RWPE1 (cell line): Measurements from ENCODE around the gene RALGDS.
"Not testable (repeated sequence)": the region's sequence is repeated elsewhere in the genome, so short reads cannot be mapped to it uniquely, and the experiment has no call there.

Source experiments
- CTCF ChIA-PET: fragments of 350-600 bp; sonication (Branson Sonifier 250); formaldehyde crosslinking; extraction: SDS; loops from one replicate; lab custom pipeline; 2021; lab: Yijun Ruan, JAX
- POLR2A ChIA-PET: fragments of 400-600 bp; formaldehyde crosslinking; extraction: SDS; loops from one replicate; lab custom pipeline; 2020; ENCODE audit warnings: antibody characterized with exemption; ENCODE audit not compliant: low non-redundant PET; lab: Yijun Ruan, JAX
- DNase-seq: peaks from one replicate; pipeline ENCODE4 v3.0.0; 2012; ENCODE audit warnings: low spot score
- H3K27ac ChIP-seq: fragments of 450-650 bp; 2 replicates; pipeline ENCODE4 v1.5.1; 2017
- TF ChIP-seq, protein P1 (sequence below): fragments of 450-650 bp; conservative IDR thresholded peaks from 2 replicates; pipeline ENCODE4 v1.5.1; 2017; ENCODE audit warnings: low read depth, mild to moderate bottlenecking

The RALGDS gene

DNA sequence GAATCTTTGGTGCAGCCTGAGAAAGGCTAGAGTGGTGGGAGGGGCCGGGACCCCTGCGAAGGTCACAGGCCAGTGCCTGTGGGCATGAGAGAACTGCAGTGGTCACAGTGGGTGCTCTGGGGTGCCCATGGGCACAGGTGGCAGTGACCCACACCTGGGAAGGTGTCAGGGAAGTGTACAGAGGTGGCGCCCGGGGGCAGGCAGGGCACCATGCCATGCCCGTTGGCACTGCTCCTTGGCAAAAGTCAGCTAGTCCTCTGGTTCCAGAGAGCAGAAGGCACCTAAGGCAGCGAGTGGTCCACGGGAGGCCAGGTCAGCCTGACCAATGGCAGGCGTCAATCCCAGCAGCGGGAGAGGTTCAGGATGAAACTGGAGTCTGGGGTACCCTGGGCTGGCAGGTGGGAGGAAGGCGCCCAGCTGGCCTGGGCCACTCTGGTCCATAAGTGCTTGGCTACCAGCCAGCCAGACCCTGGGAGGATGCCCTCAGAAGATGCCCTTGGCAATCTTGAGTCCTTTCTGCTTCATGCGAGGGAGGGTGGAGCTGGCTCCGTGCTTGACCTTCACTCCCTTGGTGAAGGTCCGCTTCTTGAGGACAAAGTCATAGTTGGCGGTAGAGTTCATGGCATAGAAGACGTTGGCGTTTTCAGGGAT, 22.8 kb downstream of the RALGDS start:
- ChIA-PET POLR2A (no interaction called here), CTCF (interaction anchor here (0.6 to 6.7 kb wide), 4 partner anchors 46 to 1049 kb away, joined by 4 to 71 read pairs (median 4); no protein-coding TSS in a partner anchor)
- DNase-seq = no peak
- H3K27ac ChIP-seq = no peak overlapping the region
- TF ChIP-seq, protein P1, sequence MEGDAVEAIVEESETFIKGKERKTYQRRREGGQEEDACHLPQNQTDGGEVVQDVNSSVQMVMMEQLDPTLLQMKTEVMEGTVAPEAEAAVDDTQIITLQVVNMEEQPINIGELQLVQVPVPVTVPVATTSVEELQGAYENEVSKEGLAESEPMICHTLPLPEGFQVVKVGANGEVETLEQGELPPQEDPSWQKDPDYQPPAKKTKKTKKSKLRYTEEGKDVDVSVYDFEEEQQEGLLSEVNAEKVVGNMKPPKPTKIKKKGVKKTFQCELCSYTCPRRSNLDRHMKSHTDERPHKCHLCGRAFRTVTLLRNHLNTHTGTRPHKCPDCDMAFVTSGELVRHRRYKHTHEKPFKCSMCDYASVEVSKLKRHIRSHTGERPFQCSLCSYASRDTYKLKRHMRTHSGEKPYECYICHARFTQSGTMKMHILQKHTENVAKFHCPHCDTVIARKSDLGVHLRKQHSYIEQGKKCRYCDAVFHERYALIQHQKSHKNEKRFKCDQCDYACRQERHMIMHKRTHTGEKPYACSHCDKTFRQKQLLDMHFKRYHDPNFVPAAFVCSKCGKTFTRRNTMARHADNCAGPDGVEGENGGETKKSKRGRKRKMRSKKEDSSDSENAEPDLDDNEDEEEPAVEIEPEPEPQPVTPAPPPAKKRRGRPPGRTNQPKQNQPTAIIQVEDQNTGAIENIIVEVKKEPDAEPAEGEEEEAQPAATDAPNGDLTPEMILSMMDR = no peak

DNA sequence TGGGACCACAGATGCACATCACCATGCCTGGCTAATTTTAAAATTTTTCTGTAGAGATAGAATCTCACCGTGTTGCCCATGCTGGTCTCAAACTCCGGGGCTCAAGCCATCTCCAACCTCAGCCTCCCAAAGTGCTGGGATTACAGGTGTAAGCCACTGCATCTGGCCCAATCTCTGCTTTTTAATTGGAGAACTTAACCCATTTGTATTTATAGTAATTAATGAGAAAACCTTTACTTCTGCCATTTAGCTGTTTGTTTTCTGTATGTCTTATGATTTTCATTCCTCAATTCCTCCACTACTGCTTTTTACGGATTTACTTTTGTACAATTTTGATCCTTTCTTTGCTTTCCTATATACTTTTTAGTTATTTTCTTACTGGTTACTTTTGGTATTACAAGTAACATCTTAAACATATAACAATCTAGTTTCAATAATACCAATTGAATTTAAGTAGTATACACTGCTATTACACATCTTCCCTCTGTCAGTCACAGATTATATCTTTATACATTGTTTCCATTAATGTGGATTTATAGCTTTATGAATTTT, 26.1 kb downstream of the RALGDS start:
- ChIA-PET CTCF (interaction anchor here (0.6 to 1.5 kb wide), 5 partner anchors 16 to 73 kb away, joined by 3 to 5 read pairs (median 4); no protein-coding TSS in a partner anchor), POLR2A (no interaction called here)
- no peak overlapping the region for H3K27ac ChIP-seq
- TF ChIP-seq, protein P1 = no peak
- DNase-seq = no peak

DNA sequence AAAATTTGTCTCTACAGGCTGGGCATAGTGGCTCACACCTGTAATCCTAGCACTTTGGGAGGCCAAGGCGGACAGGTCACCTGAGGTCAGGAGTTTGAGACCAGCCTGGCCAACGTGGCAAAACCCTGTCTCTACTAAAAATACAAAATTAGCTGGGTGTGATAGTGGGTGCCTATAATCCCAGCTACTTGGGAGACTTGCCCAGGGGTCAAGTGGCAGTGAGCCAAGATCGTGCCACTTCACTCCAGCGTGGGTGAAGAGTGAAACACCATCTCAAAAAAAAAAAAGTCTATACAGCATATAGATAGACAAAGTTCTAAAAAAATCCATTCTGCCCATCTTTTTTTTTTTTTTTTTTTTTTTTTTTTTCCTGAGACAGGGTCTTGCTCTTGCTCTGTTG, 26.7 kb downstream of the RALGDS start:
- DNase-seq, H3K27ac ChIP-seq, POLR2A ChIA-PET: not testable (repeated sequence)
- CTCF ChIA-PET = interaction anchor here (0.6 to 1.5 kb wide), 7 partner anchors 17 to 514 kb away, joined by 3 to 5 read pairs (median 3); no protein-coding TSS in a partner anchor

DNA sequence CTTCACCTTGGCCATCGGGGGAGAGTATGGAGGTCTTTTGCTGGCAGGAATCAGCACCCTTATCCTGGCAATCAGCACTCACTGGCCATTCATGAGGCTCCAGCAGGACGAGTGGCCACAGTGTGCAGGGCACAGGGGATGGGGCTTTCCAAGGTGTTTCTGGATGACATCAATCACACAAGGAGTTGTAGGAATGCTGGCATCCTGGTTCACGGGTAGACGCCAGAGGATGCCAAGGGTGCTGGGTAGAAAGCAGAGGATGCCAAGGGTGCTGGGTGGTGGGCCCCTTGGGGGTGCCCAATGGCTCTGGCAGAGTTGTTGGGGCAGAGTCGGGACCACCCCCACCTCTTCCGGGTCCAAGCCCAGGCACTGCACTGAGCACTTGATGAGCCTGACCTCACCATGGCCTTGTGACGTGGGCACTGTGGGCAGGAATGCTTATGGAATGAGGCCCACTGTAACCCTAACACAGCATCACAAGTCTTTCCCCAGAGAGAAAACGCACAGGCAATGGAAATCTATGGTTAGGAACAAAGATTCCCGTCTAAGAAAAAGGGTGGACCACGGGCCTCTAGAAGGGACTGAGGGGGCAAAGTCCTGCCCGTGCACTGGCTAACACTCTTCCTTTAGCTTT, 30.2 kb downstream of the RALGDS start:
- TF ChIP-seq, protein P1 = no peak
- CTCF ChIA-PET = no interaction called here
- POLR2A ChIA-PET = no interaction called here
- DNase-seq = no peak
- no peak overlapping the region for H3K27ac ChIP-seq

DNA sequence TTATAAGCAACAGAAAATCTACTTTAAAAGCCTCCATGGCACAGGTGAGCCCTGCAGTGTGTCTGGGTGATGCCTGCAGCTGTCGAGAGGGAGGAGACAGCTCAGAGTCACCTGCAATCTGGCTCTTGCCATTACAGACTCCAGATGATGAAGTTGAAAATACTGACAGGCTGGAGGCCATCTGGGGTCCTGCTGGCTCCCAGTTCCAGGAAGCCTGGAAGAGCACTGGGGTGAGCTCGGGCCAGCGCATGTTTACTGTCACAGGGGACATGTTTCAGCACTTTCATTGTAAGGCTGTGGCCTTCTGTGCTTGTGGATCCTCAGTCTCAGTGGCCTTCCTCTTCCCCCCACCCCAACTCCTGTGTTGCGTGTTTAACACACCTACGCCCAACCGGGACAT, 30.9 kb downstream of the RALGDS start:
- DNase-seq = no peak
- POLR2A ChIA-PET = no interaction called here
- TF ChIP-seq, protein P1 = no peak

DNA sequence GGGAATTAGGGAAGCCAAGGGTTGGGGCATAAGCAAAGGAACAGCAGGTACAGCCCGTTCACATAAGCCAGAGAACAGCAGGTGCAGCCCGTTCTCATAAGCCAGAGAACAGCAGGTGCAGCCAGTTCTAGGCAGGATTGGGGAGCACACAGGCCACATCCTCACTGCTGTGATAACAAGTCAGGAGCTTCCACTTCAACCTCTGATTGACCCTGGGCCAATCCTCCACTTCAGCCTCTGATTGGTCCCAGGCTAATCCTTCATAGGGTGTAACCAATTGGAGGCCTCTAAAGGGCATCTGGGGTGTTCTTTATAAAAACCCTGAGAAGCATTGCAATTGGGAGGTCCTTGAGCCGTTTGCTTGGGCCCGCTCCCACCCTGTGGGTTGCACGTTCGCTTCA, 31.8 kb downstream of the RALGDS start:
- CTCF ChIA-PET = interaction anchor here (0.6 to 0.7 kb wide), 2 partner anchors 14 to 119 kb away, joined by 4 read pairs; no protein-coding TSS in a partner anchor
- POLR2A ChIA-PET = no interaction called here
- TF ChIP-seq, protein P1 = no peak
- DNase-seq = no peak
- H3K27ac ChIP-seq = no peak overlapping the region

More for the DNA sequence above, 30.9 kb downstream of the RALGDS start:
- CTCF ChIA-PET = no interaction called here
- no peak overlapping the region for H3K27ac ChIP-seq
